Mucosa of stomach (tissue), 1 donor: Measurements from ENCODE around the gene GALNT7.

Experiments
- H3K27me3 ChIP-seq: one replicate; pipeline ENCODE4 v1.7.0; 2013; ENCODE audit warnings: mild to moderate bottlenecking, low read length; ENCODE audit not compliant: control insufficient read depth, insufficient read depth
- H3K36me3 ChIP-seq: one replicate; pipeline ENCODE4 v1.7.0; 2013; ENCODE audit warnings: low read length; ENCODE audit not compliant: control insufficient read depth, insufficient read depth
- H3K4me1 ChIP-seq: one replicate; pipeline ENCODE4 v1.7.0; 2013; ENCODE audit warnings: mild to moderate bottlenecking, low read length; ENCODE audit not compliant: control insufficient read depth, insufficient read depth
- H3K4me3 ChIP-seq: one replicate; pipeline ENCODE4 v1.7.0; 2013; ENCODE audit warnings: low read length
- H3K9ac ChIP-seq: one replicate; pipeline ENCODE4 v1.7.0; 2013; ENCODE audit warnings: mild to moderate bottlenecking, low read length, moderate library complexity
- H3K9me3 ChIP-seq: one replicate; pipeline ENCODE4 v1.7.0; 2013; ENCODE audit warnings: mild to moderate bottlenecking, low read length, moderate library complexity; ENCODE audit not compliant: control insufficient read depth
- donor health status: Pancreatic carcinoma.

GALNT7 gene

GRCh38 chr4:173226401-173226888 is 57.8 kb downstream of the GALNT7 start:
- no peaks in the 10 kb centered on the region for H3K9me3 ChIP-seq

GRCh38 chr4:173227756-173228155 is 59.1 kb downstream of the GALNT7 start:
- H3K4me3 ChIP-seq, result no peak overlapping the region
- H3K36me3 ChIP-seq, result no peaks in the 10 kb centered on the region
- H3K4me1 ChIP-seq, result no peaks in the 10 kb centered on the region
- H3K27me3 ChIP-seq, result no peaks in the 10 kb centered on the region
- no peaks in the 10 kb centered on the region for H3K9me3 ChIP-seq
- H3K9ac ChIP-seq, result no peak overlapping the region

More at GRCh38 chr4:173226401-173226888, 57.8 kb downstream of the GALNT7 start:
- no peaks in the 10 kb centered on the region for H3K27me3 ChIP-seq
- no peaks in the 10 kb centered on the region for H3K4me1 ChIP-seq
- H3K36me3 ChIP-seq, result no peaks in the 10 kb centered on the region
- H3K4me3 ChIP-seq, result no peak overlapping the region
- H3K9ac ChIP-seq, result no peak overlapping the region

GRCh38 chr4:173230062-173230461 is 61.5 kb downstream of the GALNT7 start:
- Histone ChIP-seq H3K9me3 (no peaks in the 10 kb centered on the region), H3K4me1 (no peaks in the 10 kb centered on the region), H3K4me3 (no peak overlapping the region), H3K36me3 (no peaks in the 10 kb centered on the region), H3K9ac (no peak overlapping the region), H3K27me3 (no peaks in the 10 kb centered on the region)

- no peaks in the 10 kb centered on the region for H3K4me1 ChIP-seq
- no peak overlapping the region for H3K4me3 ChIP-seq
- H3K36me3 ChIP-seq, result no peaks in the 10 kb centered on the region
- H3K27me3 ChIP-seq, result no peaks in the 10 kb centered on the region
- no peak overlapping the region for H3K9ac ChIP-seq
- H3K9me3 ChIP-seq, result no peaks in the 10 kb centered on the region
Observed at GRCh38 chr4:173231916-173232315, 63.3 kb downstream of the GALNT7 start.

- Histone ChIP-seq H3K27me3 (no peaks in the 10 kb centered on the region), H3K36me3 (no peaks in the 10 kb centered on the region), H3K4me1 (no peaks in the 10 kb centered on the region), H3K9ac (no peak overlapping the region), H3K9me3 (no peaks in the 10 kb centered on the region), H3K4me3 (no peak overlapping the region)
Observed at GRCh38 chr4:173233857-173234256, 65.2 kb downstream of the GALNT7 start.

GRCh38 chr4:173235050-173235449 is 66.4 kb downstream of the GALNT7 start:
- no peak overlapping the region for H3K9ac ChIP-seq
- H3K27me3 ChIP-seq, result no peaks in the 10 kb centered on the region
- H3K4me3 ChIP-seq, result no peak overlapping the region
- H3K4me1 ChIP-seq, result no peaks in the 10 kb centered on the region
- no peaks in the 10 kb centered on the region for H3K36me3 ChIP-seq
- H3K9me3 ChIP-seq, result no peaks in the 10 kb centered on the region

- Histone ChIP-seq H3K9ac (no peak overlapping the region), H3K36me3 (no peaks in the 10 kb centered on the region), H3K27me3 (no peaks in the 10 kb centered on the region), H3K9me3 (no peaks in the 10 kb centered on the region), H3K4me3 (no peak overlapping the region), H3K4me1 (no peaks in the 10 kb centered on the region)
Observed at GRCh38 chr4:173236301-173236700, 67.7 kb downstream of the GALNT7 start.

- Histone ChIP-seq H3K27me3 (no peaks in the 10 kb centered on the region), H3K9me3 (no peaks in the 10 kb centered on the region), H3K36me3 (no peaks in the 10 kb centered on the region), H3K4me3 (no peak overlapping the region), H3K9ac (no peak overlapping the region), H3K4me1 (no peaks in the 10 kb centered on the region)
Observed at GRCh38 chr4:173237152-173237551, 68.5 kb downstream of the GALNT7 start.

GRCh38 chr4:173237762-173238161 is 69.2 kb downstream of the GALNT7 start:
- H3K27me3 ChIP-seq, result no peaks in the 10 kb centered on the region
- no peaks in the 10 kb centered on the region for H3K9me3 ChIP-seq
- no peak overlapping the region for H3K4me3 ChIP-seq
- H3K36me3 ChIP-seq, result no peaks in the 10 kb centered on the region
- H3K4me1 ChIP-seq, result no peaks in the 10 kb centered on the region
- no peak overlapping the region for H3K9ac ChIP-seq

GRCh38 chr4:173240696-173241095 is 72.1 kb downstream of the GALNT7 start:
- Histone ChIP-seq H3K9ac (no peak overlapping the region), H3K4me1 (no peaks in the 10 kb centered on the region), H3K27me3 (no peaks in the 10 kb centered on the region), H3K9me3 (no peaks in the 10 kb centered on the region), H3K4me3 (no peak overlapping the region), H3K36me3 (no peaks in the 10 kb centered on the region)

GRCh38 chr4:173242466-173243250 is 74.0 kb downstream of the GALNT7 start:
- no peaks in the 10 kb centered on the region for H3K27me3 ChIP-seq
- H3K4me3 ChIP-seq, result no peak overlapping the region
- H3K9me3 ChIP-seq, result no peaks in the 10 kb centered on the region
- H3K9ac ChIP-seq, result no peak overlapping the region
- H3K4me1 ChIP-seq, result no peaks in the 10 kb centered on the region
- H3K36me3 ChIP-seq, result no peaks in the 10 kb centered on the region

GRCh38 chr4:173243321-173243720 is 74.7 kb downstream of the GALNT7 start:
- Histone ChIP-seq H3K9me3 (no peaks in the 10 kb centered on the region), H3K36me3 (no peaks in the 10 kb centered on the region), H3K4me3 (no peak overlapping the region), H3K27me3 (no peaks in the 10 kb centered on the region), H3K4me1 (peaks cover 7% of the 10 kb centered on the region), H3K9ac (no peak overlapping the region)
